IPS-18c (cell line): Measurements from ENCODE around the gene IRX4.

Source experiments
- H3K4me3 ChIP-seq: 2 replicates; pipeline ENCODE4 v1.7.0; 2013; ENCODE audit warnings: low read depth, mild to moderate bottlenecking, low read length, moderate library complexity; ENCODE audit not compliant: insufficient read depth
- H3K9me3 ChIP-seq: one replicate; pipeline ENCODE4 v1.6.1; 2013; ENCODE audit warnings: mild to moderate bottlenecking, low read length, moderate library complexity; ENCODE audit not compliant: control insufficient read depth, insufficient read depth

The IRX4 gene

GRCh38 chr5:1836891-1837880 is 45.5 kb downstream of the IRX4 start:
- H3K9me3 ChIP-seq = no peaks in the 10 kb centered on the region

DNA sequence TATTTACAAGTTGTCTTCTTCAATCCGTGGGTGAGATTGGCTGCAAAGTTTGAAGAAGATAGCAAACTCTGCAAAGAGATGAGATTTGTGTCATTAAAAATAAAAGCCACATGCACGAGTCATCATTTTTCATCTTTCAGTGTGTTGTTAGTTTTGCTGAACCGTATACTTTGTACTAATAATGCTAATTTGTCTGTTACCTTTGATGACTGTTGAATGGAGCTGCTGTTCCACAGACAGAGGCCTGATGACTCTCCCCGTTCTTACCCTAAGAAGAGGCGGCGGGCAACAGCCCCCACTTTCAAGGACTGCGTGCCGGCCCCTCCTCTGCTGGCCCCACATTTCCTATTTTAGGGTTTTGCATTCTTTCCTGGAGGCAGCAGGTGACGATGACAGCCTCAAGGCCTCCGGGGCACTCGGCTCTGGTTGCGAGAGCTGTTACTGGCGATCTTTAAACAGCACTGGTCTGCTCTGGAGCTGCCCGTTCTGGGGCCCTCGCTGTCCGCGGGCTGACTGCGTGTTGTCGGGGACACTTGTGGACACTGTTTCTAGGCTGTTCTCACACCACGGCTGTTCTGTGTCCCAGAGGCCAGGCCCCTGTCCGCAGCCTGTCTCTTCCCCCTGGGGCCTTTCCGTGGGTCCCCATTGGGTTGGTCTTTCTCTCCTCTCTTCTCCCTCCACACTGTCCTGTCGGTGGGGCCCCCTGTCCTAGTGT is 46.4 kb downstream of the IRX4 start:
- Histone ChIP-seq H3K4me3 (no peak overlapping the region), H3K9me3 (no peaks in the 10 kb centered on the region)

More at GRCh38 chr5:1836891-1837880, 45.5 kb downstream of the IRX4 start:
- no peak overlapping the region for H3K4me3 ChIP-seq

GRCh38 chr5:1835431-1835830 is 47.3 kb downstream of the IRX4 start:
- H3K4me3 ChIP-seq = no peak overlapping the region
- no peaks in the 10 kb centered on the region for H3K9me3 ChIP-seq

DNA sequence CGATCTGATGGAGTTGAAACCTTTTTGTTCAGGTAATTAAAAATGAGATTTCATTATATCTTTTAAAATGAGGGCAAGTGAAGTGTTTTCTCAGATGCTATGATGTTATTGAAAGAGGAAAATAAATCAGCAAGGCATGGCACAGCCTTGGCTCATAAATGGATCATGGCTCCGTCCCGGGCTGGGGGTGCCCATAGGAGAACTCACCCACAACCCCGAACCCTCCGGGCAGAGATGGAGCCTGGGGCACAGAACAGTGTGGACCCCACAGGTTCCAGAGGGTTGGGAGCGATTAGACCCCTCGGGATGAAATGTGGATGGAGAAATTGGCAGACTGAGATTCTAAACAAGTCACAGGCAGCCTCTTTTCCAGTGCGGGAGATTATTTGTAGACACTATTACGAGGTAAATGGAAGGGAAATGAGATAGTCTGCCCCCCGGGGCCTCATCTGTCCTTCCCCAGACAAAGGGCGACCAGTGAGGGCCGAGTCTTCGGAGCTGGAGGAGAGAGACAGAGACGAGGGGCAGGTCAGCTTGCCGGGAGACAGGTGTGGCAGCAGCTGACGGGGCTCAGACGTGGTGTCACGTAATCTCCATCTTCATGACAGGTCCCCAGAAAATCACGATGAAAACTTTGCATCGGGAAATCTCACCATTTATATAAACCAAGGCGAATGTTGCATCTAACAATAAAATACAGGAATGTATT is 47.9 kb downstream of the IRX4 start:
- H3K9me3 ChIP-seq = no peaks in the 10 kb centered on the region
- no peak overlapping the region for H3K4me3 ChIP-seq

DNA sequence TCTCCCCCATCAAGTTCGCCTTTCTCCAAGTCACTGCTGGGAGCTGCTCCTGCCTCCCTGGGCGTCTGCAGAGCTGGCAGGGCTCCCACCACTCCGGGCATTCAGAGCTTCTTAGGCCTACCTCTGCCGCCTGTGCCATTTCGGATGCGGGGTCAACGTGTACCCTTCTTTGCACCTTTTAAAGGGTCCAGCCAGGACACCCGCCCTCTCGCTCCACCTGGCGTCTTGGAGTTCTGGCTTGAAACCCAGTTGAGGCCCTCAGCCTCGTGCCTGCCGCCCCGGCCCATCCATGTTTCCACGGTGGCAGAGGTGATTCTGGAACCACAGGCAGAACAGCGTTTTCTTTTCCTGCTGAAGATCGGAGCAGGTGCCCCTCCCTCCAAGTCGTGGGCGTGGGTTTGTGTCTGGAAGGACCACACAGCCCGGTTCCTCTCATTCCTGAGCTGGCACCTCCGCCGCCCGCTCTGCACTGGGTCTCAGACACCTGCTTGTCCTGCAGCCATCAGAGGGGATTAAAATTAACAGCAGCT is 48.6 kb downstream of the IRX4 start:
- Histone ChIP-seq H3K4me3 (no peak overlapping the region), H3K9me3 (no peaks in the 10 kb centered on the region)

- Histone ChIP-seq H3K9me3 (no peaks in the 10 kb centered on the region), H3K4me3 (no peak overlapping the region)
These were observed 49.3 kb downstream of the IRX4 start for GRCh38 chr5:1833264-1834021.

DNA sequence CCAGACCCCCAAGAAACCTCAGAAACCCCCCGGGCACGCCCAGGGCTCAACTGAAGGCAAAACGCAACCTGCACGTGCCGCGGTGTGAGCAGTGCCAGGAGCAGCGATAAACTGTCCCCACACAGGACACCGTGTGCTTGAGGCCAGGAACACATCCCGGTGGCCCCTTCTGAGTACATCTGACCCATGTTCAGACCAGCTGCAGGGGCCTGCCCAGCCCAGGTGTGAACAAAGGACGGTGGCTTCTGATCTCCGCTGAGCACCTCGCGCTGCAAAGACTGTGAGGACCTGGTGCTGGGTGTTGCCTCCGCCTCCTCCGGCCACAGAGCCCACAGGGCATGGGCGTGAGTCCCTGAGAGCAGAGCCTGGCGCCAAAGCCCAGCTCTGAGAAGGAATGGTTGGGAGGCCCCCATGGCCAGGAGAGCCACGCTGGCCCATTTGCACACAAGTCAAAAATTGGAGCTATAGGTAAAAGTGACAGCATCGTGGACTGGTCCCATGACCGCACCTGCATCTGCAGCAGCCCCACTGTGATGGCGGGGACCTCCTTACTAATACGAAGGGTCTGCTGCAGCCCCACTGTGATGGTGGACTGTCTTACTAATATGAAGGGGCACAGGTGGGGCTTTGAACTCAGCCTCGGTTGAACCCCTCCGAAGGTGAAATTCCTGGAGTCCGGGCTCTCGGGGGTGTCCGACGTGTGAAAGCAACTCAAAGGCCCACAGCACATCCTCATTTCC is 50.0 kb downstream of the IRX4 start:
- H3K4me3 ChIP-seq = no peak overlapping the region
- H3K9me3 ChIP-seq = no peaks in the 10 kb centered on the region

DNA sequence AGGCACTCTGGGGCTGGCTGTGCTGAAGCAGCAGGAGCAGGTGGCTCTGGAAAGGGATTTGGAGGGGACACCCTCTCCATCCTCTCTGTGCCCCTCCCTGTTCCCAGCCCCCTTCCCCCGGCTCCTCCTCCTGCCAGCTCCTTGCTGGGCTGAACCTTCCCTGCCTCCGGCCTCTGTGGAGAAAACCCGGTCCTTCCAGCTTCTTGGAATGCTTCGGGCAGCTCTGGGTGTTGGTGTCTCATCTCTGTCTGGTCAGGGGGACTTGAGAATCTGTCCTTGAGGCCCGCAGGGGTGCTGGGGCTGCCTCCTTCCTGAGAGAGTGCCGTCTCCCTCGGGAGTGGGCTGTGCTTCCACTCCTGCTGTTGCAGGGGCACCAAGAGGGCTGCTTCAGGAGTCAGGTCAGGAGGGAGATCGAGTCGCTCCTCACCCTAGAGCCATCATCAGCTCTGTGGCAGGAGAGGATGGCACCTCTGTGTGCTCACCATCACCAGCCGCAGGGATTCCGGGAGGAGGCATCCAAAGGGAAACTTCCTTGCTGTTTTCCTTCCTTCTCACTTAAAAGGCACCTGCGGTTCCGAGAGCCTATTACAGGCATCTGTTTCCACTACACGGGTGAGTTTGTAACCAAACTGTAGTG is 50.9 kb downstream of the IRX4 start:
- no peak overlapping the region for H3K4me3 ChIP-seq
- no peaks in the 10 kb centered on the region for H3K9me3 ChIP-seq

GRCh38 chr5:1831257-1831656 is 51.5 kb downstream of the IRX4 start:
- H3K9me3 ChIP-seq = no peaks in the 10 kb centered on the region
- H3K4me3 ChIP-seq = no peak overlapping the region

DNA sequence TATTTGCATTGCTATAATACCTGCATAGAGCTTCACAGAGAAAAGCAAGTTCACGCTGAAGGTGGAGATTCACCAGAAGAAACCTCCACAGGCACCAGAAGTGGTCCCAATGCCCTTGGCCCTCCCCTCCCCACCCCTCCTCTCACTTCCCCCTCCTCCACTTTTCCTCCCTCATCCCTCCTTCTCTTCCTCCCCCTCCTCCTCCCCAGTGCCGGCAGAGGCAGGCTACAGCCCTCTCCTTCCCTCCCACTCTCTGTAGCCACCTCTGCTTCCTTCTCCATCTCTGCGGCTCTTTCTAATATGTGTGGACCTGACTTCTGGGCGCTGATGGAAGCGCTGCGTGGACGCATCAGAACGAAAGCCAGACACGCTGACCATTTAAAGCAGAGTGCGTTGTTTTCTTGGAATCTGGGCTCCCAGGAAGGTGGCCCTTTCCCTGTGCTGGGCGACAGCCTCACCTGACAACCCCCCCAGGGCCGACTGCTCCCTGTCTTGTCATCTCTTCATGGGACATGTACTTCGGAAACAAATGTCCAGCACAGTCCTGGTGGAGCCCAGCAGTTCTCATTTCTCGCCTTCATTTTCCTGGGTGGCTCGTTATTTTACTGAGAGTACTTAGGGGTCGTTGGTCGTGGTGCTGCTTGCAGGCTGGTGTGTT is 52.0 kb downstream of the IRX4 start:
- H3K9me3 ChIP-seq = no peaks in the 10 kb centered on the region
- no peak overlapping the region for H3K4me3 ChIP-seq

DNA sequence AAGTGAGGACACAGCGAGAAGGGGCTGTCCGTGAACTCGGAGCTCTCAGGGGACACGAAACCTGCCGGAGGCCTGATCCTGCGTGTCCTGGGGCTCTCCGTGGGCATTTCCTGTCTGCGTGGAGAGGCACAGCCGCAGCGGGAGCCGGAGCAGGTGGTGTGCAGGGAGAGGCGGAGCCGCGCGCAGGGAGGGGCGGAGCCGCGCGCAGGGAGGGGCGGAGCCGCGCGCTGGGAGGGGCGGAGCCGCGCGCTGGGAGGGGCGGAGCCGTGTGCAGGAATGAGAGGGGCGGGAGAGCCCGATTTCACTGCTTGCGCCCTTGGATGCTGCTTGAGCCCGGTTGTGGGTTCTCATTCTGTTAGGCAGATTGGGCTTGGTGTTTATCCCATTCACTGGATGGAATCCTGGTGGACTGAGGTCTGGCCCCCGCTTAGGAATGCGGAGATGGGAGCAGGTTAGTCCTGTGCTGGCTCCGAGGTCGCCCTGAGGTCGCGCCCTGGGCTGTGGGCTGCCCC is 54.8 kb downstream of the IRX4 start:
- Histone ChIP-seq H3K9me3 (no peaks in the 10 kb centered on the region), H3K4me3 (no peak overlapping the region)
